Ramos (cell line): ENCODE data around the gene KAT2A.
"Not testable (repeated sequence)": the region's sequence is repeated elsewhere in the genome, so short reads cannot be mapped to it uniquely, and the experiment has no call there.

Experiments used
- in situ Hi-C: fragments of 300-500 bp; cut with MboI; formaldehyde crosslinking; loops from one replicate; pipeline ENCODE4 v1.14.3; 2022; ENCODE audit warnings: low sequenced_read_pairs; ENCODE audit not compliant: unreplicated experiment

Gene KAT2A

DNA sequence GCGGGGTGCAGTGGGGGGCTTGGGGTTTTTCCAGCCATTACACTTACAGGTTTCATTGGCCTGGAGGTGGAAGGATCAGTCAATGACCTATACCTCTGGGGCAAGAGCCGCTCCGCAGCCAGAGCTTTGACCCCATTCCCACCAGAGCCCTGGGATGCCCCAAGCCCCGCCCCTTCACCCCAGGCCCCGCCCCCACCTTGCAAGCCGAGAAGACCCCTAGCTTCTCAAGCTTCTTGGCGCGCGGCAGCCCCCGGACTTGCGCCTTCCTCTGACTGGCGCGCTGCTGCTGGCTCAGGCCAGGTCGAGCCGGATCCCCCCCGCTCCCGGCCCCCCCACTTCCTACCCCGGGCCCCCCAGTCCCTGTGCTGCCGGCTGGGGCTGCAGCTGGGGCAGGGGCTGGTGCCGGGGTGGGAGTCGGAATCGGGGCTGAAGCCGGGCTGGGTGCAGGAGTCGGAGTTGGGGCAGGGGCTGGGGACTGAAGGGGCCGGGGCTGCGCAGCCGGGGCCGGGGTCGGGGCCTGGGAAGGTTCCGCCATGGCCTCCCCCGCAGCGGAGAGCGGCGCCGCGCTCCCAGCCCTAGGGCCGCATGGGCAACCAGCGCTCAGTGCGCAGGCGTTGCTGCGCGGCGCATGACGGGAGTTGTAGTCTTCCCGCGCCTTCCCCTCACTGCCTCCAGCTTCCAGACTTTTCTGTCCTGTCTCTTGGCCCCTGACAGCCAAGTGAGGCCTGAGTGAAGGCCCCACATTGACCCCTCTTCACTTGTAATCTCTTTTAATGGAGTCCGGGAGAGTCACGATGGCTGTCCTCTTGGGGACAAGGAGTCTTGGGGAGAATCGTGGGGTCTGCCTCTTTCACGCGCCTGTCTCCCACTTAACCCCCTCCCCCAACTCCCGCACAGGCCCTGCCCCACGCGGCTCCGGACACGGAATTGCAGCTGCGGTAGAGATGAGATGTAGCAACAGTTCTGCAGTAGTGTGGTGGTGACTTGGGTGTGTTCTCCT, at the start of gene KAT2A:
KAT2A (minus strand) TSS at position 598 of the 1,000 bp plus-strand sequence; CDS start at position 535, 63 bp downstream.
- in situ Hi-C loops: loop anchor here (25.0 kb wide), 1 partner anchor 384 kb away; the partner anchor contains the start of gene HAP1

DNA sequence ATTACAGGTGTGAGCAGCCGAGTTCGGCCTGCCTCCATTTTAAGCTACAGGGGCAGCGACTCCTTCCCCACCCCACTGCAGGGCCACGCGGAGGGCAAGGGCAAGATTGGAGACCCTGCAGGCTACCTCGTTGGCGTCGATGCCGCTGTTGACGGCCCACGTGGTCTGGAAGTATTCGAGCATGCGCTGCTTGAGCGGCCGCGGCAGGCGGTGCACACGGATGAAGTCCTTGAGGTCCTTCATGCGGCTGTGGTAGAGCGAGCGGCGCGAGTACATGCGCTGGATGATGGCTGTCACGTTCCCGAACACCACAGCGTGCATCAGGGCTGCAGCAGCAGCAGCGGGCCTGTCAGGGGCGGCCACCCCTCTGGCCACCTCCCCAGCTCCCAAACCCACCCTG, 48.2 kb upstream of the KAT2A start:
- in situ Hi-C loops: no loop called here

DNA sequence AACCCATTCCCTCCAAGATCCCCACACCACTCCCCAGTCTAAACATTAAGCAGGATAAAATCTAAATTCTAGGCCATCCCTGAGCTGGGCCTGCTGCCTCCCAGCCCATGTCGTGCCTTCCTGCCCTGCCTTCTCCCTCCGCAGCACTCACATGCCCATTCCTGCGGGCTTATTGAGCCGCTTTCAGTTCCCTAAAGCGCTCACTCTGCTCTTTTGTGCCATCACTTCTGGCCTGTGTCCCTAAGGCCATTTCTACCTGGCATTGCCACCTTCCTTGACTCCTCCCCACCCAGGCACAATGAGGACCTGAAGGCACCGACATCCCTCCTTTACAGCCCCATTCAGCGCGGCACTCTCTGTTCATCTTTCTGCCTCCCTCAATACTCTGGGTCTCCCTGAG, 46.6 kb upstream of the KAT2A start:
- in situ Hi-C loops: no loop called here

DNA sequence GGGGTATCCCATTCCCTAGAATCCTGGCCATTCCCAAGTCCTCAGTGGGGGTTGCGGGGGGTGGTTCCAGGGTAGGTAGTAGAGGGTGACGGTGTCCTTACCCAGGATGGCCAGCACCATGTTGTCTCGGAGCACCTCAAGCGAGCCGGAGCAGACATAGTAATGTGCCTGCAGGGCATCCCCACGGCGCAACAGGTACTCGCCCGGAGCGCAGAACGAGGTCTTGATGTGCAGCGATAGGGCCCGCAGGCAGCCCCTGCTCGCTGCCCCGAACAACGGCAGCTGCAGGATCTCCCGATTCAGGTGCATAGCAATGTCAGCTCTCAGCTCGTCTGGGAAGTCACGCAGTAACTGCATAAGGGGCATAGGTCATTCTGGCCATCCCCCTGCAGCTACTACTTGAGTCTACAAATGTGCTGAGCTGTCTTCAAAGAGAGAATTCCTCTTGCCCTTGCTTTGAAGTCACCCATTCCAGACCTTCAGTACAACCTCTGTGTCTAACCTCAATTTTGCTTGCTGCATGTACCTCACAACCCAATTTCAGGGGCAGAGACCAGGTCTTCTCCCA, 45.1 kb upstream of the KAT2A start:
- in situ Hi-C loops: no loop called here

DNA sequence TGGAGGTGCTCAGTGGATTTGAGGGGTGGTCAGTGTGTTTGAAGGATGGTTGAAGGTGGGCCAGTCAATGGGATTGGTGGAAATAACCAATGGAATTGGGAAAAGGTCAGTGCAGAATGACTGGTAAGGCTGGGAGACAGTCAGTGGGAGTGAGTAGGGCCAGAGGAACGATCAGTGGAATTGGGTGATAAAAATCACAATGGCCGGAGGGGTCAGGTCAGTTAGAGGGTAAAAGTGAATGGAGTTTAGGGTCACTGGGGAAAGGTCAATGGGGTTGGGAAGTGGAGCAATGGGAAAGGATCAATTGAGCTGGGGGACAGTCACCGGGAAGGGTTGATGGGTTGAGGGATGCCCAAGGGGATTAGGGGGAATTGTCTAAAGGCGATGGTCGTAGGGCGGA, 44.6 kb upstream of the KAT2A start:
- in situ Hi-C loops: no loop called here

DNA sequence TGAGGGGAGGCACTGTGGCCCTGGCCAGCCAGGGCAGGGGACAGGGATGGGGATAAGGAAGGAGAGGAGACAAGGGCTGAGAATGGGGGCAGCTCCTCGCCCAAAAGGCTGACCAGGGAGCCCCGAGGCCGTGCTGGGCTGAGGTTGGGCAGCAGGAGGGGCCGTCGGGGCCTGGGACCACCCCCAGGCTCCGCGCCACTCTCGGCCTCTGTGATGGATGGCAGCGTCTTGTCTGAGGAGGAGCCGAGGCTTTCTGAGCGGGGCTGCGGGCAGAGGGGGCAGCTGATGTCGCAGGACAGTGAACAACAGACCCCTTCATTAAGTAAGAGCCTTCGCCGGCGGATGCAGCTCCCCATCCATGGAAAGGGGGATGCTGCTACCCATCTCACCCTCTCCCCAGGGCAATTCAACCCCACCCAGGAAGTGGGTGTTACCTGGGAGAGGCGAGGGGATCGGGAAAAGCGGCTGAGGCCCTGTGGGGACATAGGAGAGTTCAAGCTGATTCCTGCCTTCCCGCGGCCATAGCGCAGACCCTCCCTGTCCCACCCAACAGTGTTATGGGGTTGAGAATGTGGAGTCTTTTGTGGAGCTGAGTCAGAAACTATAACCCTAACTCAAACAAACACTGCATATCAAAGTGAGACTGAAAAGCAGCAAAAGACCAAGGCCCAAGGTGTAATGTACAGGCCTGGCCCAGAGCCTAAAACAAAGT, 42.7 kb upstream of the KAT2A start:
- in situ Hi-C loops: no loop called here

DNA sequence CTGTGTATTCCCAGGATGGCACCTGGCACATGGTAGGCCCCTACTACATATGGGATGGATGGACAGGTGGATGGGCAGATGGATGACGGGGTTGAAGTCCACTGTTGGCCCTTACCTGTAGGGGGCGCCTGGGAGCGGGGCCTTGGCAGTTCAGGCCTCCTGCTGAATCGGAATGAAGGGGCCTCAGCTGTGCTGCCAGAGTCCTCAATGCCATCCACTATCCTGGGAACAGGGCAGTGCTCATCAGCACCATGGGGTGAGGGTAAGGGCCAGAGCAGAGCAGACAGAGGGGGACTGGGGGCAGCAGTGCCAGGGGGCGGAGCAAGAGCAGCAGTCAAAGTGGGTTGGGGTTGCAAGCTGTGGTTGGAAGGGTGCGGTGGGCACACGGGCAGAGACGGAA, 41.9 kb upstream of the KAT2A start:
- in situ Hi-C loops: no loop called here

DNA sequence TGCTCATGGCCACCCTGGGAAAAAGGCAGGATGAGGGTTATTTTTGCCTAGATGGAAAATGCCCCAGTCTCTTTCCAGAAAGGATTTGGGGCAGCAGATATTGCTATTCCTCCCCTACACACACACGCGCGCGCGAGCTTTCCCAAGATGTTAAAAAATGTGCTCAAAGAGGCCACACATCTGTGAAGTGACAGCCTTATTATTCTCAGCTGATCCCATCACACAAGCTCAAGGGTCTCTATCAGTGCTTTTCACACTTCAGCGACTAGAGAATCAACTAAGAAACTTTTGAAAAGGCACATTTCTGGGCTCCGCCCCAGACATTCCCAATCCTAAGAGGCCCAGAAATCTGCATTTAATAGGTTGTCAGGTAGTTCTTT, 39.4 kb upstream of the KAT2A start:
- in situ Hi-C loops: no loop called here

DNA sequence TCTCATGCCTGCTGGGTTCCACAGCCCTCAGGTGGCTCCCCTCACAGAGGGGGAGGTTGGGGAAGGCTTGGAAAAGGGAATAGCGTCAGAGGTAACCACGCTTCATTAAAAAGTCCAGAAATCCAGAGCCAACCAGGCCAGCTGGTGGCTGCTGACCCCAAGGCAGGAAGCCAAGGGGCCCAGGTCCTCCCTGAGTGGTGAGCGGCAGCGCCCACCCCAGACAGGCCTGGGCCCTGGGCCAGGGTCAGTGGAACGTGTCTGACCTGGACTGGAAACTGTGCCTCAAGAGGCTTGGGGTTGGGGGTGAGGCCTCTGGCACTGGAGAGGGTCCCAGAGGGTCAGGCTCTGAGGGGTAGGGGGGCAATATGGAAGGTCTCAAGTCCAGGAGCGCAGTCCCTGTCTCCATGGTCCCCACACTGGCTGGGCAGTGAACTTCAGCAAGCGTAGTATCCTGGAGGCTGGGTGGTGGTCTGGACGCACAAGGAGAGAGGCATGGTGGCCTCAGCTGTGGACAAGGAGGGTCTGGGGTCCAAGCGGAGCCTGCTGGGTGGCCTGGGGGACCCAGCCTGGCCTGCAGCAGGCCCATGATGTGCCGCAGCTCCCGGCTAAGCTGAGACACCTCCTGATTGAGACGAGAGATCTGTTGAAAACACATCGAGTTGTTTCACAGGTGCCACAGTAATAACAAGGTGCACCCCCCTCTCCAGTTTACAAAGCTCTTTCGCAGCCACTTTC, 38.8 kb upstream of the KAT2A start:
- in situ Hi-C loops: no loop called here

DNA sequence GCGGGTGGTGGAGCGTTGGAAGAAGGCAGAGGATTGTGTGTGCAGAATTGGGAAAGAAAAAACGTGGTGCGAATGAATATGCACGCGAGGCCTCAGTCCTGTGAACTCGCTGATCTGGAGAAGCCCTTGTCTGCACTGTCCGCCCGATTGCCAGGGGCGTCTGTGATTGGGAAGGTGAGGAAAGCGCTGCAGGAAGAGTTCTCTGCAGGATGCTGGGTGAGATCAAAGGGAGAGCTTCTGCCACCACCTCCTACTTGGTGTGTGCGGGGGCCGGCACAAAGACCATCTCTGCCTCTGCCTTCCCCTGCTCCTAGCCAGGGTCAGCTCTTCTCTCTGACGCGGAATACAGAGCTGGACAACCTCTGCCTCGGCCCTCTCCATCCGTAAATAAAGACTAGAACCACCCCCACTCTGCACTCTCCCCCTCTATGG, 34.5 kb upstream of the KAT2A start:
- in situ Hi-C loops: no loop called here

DNA sequence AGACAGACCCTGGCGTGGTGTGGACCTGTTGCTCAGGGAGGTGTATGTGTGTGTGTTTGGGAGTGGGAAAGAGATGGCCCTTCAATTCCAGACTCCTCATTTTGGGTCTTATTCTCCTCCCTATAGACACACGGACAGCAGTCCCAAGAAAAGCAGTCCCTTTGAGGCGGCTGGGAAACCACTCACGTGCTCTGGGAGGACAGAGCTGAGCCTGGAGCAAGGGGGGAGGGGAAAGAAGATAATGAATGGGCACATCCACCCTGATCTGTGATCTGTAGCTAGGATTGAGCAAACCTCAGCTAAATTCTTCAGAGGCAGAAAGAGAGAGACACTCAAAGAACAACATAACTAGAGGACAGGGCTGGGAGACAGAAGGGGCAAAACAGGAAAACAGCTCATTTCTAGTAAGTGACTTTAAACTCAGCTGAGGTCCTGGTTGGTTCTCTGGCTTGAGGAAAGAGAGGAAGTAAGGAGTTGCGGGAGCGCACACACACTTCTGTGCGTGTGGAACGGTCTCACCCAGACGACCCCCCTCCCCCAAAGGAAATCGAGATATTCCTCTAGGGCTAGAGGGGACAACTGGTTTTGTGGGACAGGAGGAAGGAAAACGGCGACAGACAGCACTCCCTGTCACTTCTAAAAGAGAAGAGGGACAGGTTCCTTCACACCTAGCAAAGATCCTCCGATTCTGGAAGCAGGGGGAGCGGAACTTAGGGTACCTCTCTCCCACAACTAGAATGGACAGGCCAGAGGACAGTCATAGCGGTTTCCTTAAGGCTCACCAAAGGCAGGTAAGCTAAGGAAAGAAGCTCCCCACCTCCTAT, 33.0 kb upstream of the KAT2A start:
- in situ Hi-C loops: no loop called here

DNA sequence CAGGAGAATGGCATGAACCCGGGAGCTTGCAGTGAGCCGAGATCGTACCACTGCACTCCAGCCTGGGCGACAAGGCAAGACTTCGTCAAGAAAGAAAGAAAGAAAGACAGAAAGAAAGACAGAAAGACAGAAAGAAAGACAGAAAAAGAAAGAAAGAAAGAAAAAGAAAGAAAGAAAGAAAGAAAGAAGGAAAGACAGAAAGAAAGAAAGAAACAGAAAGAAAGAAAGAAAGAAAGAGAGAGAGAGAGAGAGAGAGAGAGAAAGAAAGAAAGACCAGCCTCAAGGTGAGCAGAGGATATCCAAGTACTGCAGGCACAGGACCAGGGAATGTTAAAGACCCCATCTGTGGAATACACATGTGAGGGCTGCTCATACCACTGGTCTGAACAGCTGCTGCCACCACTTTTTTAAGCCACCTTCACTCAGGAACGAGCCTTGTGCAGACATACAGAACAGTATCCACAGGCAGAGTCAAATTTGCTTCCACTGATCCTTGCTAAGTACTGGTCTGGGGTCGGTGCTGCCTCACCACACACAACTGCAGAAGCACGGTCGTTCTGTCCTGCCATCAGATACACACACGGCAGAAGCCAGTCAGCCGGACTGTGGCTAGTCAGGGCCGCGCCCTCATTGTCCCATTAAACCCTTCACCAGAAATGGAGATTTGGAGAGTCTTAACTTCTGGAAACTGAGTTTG, 25.9 kb upstream of the KAT2A start:
- in situ Hi-C loops: no loop called here

DNA sequence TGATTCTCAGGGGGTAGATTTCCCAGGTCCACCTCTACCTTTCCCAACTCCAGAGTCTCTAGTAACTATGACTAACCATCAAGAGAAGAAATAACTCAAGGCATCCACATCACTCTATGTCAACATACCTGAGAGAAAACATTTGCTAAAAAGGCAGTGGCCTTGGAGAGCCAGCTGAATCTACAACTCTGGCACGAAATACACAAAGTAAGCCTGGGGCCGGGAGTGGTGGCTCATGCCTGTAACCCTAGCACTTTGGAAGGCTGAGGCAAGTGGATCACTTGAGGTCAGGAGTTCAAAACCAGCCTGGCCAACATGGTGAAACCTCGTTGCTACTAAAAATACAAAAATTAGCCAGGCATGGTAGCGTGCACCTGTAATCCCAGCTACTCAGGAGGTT, 22.0 kb upstream of the KAT2A start:
- in situ Hi-C loops: not testable (repeated sequence)

DNA sequence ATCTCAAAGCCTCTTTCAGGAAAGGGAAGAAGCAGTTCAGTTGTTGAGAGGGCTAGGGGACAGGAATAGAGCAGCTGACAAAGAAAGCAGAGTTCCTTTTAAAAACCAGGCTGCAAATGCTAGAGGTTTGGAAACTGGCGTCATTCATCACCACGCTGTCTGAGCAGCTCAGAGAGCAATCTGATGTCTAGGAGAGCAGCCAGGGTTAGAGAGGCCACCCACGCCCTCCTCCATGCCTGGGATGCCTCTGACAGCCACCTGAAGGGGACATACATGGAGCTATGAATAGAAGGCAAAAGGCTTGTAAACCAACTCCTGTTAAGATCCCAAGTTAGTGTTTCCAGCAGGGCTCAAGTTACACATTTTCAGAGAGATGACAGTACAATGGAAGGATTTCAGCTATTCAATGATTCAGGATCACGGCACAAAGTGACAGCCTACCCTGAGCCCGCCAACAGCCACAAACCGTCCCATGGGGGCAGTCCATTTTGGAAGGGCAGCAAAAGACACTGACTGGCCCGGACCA, 21.3 kb upstream of the KAT2A start:
- in situ Hi-C loops: no loop called here

DNA sequence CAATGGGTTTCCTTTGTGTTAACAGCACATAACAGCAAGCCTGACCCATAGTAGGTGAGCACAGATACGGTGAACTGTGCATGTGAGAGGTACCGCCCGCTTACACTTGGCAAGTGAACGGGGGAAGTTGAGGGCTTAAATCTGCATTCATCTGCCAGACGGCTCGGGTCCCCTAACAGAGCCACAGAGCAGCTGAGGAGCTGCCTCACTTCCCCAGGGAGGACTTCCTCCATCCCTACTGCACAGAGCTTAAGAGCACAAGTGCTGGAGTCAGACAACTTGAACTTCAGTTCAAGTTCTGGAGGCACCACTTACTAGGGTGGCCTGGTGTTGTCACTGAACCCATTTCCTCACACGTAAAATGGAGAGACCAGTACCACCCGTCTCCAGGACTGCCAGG, 20.2 kb upstream of the KAT2A start:
- in situ Hi-C loops: no loop called here

DNA sequence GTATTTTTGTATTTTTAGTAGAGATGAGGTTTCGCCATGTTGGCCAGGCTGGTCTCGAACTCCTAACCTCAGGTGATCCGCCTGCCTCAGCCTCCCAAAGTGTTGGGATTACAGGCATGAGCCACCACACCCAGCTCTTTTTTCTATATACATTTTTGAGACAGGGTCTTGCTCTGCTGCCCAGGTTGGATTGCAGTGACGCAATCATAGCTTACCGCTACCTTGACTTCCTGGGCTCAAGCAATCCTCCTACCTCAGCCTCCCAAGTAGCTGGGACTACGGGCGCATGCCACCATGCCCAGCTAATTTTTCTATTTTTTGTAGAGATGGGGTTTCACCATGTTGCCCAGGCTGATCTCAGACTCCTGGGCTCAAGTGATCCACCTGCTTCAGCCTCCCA, 19.5 kb upstream of the KAT2A start:
- in situ Hi-C loops: not testable (repeated sequence)

DNA sequence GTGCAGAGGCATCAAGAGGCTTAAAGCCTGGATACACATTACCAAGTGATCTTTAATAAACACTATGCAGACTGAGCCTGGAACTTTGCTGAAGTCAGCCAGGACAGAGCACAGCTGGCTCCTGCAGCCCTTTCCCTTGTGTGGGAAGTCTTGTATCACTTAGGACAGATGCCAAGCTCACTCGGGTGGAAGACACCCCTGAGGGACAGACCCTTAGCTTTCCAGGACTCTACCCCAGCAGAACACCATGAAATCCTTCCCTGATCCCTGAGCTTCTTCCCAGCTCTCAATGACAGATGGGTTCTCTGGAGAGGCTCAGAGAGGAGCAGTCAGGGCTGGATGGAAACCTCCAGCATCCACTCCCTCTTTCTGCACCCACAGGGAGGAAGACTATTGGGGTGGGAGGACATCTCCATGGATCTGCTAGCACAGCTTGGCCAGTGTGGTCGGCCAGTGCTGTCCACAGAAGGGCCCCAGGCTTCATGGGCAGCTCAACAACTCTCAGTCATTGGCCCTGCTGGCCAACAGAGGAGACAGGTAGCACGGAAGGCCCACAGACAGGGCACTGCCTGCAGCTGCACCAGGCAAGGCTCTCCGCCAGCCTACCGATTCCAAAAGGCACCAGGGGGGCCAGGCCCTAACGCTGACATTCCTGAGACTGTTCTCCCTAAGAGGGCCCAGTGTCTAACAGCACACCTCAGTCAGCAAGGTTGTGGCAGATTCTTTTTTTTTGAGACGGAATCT, 17.8 kb upstream of the KAT2A start:
- in situ Hi-C loops: no loop called here

DNA sequence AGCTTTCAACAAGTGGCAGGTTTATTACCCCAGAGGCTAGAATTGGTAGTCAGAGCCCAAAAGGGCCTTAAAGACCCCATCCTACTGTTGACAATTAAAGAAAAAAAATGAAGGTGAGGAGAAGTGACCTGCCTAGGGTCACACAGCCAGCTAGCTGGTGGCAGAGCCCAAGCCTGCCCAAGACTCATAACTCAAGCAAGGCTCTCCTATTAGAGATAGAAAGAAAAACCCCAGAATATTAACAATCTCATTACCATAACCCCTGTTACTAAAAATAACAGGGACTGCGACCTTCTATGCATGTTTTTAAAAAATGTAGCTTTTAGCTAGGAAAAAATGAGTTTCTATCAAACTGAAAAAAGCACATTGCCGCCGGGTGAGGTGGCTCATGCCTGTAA, 15.5 kb upstream of the KAT2A start:
- in situ Hi-C loops: no loop called here
